Activated CD4-positive, CD25-positive, alpha-beta regulatory T cell treated with anti-CD3 and anti-CD28 coated beads, Interleukin-2, amount 50 U/mL, for 16 hours (primary cell): Measurements from ENCODE around the gene SLC4A2.

Experiments
- DNase-seq: peaks from one replicate; pipeline ENCODE4 v3.0.0-alpha.2; 2020; ENCODE audit warnings: low read depth, low spot score

SLC4A2 gene

DNA sequence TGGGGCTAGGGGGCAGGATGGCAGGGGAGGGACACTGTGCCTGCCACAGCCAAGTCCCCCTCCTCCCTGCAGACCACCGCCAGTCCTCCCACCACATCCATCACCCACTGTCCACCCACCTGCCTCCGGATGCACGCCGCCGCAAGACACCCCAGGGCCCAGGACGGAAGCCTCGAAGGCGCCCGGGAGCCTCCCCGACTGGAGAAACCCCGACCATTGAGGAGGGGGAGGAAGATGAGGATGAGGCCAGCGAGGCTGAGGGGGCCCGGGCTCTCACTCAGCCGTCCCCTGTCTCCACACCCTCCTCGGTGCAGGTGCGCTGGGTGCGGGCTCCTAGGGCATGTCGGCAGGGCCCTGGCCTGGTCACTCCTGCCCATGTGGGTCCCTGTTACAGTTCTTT is 5.1 kb downstream of the SLC4A2 start:
- DNase-seq, result no peak

DNA sequence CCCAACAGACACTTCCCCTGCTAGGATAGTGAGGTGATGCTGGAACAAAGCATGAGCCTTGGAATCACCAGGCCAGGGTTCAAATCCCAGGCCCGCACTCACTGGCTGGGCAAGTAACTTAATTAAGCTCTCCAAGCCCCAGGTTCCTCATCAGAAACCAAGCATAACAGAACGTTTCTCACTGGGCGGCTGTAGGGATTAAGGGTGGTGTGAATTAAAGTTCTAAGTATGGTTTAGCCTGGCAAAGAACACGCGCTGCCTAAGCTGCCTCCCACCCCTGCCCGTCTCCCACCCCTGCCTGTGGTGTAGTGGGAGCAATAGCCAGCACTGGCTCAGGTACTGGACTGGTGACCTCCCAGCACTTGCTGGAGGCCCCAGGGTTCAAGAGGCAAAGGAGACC is 5.6 kb downstream of the SLC4A2 start:
- no peak for DNase-seq

DNA sequence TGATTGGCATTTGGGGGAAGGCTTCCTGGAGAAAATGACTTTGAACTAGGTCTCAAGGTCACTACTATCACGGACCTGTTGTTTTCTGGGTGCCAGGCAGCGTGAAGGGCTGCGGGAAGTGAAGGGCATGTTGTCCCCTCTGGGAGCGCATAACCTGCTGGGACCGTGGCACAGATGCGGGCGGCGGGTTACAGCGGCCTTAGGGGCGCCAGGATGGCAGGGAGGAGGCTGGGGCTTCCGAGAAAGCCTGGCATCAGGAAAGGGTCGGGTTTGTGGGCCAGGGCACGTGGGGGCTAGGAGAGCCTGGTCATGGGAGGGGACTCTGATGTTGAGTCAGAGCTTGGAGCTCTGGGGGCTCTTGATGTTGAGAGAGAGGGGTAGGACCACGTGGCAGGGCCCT is 6.1 kb downstream of the SLC4A2 start:
- DNase-seq, result no peak

DNA sequence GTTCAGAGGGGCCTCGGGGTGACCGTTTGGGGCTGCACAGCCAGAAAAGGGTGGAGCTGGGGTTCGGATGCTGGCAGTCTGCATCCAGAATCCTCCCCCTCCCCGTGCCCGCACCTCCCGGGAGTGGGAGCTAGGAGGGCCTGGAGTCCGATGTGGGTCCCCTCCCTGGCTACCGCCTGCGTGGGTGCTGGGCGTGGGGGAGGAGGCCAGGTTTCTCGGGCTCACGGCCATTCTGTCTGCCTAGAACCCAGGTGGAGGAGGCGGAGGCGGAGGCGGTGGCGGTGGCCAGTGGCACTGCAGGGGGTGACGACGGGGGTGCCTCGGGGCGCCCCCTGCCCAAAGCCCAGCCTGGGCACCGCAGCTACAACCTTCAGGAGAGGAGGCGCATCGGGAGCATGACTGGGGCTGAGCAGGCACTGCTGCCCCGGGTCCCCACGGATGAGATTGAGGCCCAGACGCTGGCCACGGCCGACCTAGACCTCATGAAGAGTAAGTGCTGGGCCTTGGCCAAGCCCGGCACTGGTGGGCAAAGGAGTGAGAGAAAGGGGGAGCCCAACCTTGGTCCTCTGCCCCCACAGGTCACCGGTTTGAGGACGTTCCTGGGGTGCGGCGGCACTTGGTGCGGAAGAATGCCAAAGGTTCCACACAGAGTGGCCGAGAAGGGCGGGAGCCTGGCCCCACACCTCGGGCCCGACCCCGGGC is 7.0 kb downstream of the SLC4A2 start:
- DNase-seq, result no peak

DNA sequence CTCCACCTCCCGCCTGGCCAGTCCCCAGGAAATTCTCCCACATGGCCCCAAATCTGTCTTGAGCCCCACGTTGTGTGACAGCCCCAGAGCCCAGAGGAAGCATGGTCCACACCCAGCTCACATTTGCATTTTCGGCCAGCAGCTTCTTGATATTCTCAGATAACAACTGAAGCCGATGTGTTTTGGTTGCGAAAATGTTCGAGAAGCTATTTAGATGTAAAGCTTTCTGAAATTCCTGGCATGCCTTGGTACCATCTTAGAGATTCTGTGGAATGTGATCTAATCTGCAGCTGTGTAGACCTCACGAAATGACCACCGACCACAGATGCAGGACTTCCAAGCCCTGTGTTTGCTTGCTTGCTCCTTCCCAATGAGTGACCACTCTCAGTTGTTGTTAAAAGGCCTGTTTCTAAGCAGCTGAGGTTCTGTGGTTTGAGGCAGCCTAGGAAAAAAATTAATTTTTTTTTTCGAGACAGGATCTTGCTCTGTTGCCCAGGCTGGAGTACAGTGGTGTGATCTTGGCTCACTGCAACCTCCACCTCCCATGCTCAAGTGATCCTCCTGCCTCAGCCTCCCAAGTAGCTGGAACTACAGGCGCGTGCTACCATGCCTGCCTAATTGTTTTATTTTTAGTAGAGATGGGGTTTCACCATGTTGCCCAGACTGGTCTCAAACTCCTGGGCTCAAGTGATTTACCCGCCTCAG is 8.8 kb downstream of the SLC4A2 start:
- no peak for DNase-seq

DNA sequence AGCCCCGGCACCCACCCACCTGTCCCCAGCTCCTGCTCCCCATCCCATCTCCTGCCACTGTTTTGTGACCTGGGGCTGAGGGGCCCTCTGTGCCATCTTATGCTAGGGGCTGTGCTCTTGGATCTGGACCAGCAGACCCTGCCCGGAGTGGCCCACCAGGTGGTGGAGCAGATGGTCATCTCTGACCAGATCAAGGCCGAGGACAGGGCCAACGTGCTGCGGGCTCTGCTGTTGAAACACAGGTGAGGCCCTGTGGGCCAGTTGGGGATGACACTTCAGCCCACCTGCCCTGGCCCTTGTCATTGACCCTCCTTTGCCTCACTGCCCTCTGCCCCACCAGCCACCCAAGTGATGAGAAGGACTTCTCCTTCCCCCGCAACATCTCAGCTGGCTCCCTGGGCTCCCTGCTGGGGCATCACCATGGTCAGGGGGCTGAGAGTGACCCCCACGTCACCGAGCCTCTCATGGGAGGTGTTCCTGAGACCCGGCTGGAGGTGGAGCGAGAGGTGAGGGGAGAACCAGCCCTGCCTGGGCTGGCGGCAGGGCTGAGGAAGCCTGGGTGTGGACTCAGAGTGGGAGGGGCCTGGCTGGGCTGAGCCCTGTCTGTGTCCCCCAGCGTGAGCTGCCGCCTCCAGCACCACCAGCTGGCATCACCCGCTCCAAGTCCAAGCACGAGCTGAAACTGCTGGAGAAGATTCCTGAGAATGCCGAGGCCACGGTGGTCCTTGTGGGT is 10.6 kb downstream of the SLC4A2 start:
- no peak for DNase-seq

DNA sequence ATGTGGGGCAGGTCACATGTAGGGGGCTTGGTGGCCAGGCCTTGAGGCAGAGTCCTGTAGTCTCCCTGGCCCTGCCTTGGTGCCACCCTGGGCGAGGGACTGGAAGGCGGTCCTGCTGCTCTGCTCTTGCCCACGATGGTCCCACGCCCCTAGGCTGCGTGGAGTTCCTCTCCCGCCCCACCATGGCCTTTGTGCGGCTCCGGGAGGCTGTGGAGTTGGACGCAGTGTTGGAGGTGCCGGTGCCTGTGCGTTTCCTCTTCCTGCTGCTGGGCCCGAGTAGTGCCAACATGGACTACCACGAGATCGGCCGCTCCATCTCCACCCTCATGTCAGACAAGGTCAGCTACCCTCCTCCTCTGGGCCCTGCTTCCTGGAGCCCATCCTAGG is 11.2 kb downstream of the SLC4A2 start:
- DNase-seq, result no peak

DNA sequence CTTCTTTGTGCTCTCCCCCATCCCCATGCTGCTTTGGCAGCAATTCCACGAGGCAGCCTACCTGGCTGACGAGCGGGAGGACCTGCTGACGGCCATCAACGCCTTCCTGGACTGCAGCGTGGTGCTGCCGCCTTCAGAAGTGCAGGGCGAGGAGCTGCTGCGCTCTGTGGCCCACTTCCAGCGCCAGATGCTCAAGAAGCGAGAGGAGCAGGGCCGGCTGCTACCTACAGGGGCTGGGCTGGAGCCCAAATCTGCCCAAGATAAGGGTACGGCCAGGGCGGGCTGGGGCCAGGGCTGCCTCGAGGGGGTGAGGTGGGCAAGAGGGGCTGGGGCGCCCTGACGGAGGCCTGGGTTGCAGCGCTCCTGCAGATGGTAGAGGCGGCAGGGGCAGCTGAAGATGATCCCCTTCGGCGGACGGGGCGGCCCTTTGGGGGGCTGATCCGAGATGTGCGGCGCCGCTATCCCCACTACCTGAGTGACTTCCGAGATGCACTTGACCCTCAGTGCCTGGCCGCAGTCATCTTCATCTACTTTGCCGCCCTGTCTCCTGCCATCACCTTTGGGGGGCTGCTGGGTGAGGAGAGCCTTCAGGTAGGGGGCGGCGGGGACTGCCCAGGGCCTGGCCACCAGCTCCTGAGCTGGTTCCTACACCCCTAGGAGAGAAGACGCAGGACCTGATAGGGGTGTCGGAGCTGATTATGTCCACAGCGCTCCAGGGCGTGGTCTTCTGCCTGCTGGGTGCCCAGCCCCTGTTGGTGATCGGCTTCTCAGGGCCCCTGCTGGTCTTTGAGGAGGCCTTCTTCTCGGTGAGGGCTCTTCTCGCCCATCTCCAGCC is 11.9 kb downstream of the SLC4A2 start:
- DNase-seq, result no peak

DNA sequence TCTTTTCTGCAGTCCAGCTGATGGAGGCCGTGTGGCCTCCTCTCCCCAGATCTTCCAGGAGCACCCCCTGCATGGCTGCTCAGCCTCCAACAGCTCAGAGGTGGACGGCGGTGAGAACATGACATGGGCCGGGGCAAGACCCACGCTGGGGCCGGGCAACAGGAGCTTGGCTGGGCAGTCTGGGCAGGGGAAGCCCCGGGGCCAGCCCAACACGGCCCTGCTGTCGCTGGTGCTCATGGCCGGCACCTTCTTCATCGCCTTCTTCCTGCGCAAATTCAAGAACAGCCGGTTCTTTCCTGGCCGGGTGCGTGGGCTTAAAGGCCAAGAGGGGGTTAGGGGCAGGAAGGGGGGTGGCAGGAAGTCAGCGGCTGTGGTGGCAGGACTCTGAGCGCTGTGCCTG is 14.6 kb downstream of the SLC4A2 start:
- no peak for DNase-seq

DNA sequence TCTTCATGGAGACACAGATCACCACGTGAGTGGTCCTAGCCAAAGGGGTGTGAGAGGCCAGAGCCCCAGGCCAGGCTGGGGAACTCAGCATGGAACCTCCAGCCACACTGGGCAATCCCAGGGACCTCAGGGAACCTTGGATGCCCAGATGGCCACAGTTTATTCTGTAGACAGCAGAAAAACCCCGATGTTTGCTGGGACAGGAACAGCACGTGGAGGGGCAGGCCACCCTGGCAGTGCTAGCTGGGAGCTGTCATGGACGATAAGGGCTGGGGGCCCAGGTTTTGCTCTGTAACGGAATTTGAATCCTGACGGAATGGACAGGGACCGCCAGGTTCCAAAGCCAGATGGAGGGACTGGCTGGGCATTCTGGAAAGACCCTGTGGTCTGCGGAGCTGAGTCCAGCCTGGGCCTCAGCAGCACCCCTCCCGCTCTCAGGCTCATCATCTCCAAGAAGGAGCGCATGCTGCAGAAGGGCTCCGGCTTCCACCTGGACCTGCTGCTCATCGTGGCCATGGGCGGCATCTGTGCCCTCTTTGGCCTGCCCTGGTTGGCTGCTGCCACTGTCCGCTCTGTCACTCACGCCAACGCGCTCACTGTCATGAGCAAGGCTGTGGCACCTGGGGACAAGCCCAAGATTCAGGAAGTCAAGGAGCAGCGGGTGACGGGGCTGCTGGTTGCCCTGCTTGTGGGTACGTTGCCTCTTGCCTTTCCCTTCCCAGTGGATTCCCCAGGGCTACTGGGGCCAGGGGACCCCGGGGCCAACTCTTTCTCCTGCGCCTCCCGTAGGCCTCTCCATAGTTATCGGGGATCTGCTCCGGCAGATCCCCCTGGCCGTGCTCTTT is 15.7 kb downstream of the SLC4A2 start:
- DNase-seq, result no peak

DNA sequence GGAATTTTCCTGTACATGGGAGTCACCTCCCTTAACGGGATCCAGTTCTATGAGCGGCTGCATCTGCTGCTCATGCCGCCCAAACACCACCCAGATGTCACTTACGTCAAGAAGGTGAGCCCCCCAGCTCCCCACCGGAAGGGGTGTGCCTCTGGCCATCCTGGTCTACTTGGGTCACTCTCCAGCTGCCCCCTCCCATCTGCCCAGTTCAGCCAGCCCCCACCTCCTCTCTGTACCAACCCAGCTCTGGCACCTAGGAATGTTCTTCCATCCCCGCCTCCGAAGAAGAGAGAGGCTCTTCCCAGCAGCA is 16.2 kb downstream of the SLC4A2 start:
- DNase-seq, result no peak

DNA sequence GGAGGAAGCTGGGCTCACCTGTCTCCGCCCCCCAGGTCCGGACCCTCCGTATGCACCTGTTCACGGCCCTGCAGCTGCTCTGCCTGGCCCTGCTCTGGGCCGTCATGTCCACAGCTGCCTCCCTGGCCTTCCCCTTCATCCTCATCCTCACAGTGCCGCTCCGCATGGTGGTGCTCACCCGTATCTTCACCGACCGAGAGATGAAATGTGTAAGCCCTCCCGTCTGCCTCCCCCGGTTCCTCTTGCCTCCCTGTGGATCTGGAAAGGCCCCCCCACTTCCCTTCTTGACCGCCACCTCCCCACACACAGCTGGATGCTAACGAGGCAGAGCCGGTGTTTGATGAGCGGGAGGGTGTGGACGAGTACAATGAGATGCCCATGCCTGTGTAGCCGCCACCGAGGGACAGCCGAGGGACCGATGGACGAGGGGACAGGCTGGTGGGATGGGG is 16.6 kb downstream of the SLC4A2 start:
- DNase-seq, result no peak

DNA sequence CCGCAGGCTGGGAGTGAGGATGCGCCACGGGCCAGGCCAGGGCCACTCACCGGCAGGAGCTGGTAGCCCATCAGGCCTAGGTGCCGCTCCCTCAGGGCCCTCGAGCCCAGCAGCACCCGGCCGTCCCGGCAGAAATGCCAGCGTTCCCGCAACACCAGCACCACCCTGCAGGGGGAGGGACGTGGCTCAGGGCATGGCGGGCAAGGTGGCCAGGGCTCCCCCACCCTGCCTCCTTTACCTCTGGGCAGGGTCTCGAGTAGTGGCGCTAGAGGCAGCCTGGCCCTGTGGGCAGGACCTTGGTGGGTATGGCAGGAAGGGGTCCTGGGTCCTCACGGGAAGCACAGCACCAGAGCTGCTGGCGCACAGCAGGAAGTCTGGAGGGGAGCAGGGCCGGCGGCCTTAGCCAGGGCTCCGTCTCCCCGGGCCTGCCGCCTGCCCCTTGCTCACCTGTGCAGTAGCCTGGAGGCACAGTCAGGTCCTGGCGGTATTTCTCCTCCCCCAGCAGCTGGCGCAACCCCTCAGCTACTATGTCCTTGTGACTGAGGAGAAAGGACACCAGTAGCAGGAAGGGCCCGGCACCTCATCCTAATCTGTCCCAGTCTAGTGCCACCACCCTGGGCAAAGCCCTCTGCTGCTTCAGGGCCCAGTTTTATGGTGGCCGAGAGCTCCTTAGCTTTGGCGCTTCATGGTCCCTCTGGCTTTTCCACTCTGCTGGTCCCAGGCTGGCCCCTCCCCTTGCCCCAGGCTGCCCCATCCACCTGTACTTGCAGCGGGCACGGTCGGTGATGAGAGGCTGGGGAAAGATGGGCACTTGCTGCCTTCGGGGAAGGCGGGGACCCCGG is 17.7 kb downstream of the SLC4A2 start:
- DNase-seq, result no peak

DNA sequence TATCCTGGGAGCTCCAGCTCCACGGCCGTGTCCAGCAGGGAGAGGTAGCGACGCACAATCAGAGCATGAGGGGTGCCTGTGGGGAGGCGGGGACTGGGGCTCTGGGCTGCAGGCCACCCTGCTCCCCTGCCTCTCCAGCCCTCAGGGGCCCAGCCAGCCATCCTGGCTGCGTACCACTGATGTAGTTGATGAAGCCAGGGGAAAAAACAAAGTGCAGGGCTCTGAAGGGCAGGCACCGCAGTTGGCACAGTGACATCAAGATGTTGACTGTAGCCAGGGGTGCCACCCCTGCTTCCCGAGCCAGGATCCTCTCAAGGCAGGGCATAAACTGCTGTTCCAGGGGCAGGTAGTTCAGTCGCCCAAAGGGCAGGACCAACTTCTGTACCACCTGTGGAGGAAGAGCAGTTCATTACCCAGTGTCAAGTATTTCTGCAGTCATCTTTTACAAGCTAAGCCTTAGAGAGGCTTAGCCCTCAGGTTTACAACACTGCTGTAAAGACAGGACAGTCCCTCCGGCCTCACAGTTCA is 18.4 kb downstream of the SLC4A2 start:
- no peak for DNase-seq

DNA sequence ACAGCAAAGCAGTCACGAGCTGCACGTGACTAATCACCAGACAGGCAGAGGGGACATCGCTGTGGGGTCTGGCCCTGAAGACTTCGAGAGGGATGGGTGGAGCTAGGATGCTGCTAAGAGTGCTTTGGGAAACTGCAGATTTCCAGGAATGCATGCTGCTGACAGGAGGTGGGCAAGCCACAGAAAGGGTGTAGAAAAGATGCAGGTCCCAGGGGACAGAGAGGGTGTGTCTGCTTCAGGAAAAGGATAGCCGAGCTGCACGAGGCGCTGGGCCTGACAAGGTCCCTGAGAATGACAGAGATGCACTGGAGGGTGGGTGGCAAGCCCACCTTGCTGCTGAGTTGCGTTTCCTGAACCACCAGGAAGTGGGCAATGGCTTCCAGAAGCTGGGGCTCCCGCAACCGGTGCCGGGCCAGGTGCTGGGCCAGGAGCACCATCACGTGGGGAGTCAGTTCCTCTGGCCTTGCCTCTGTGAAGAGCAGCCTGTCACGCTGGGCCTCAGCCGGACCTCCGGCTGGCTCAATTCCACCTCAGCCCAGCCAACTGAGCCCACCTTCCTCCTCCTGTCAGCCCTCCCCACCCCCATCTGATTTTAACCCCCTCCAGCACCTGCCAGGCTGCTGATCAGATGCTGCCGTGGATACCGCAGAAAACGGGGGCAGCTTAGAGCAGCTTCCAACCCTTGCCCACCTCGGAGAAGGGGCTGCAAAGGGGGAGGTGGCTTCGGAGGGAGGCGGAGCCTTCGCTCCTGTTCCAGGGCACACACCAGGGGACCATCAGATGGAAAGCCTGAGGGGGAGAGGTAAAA is 19.0 kb downstream of the SLC4A2 start:
- no peak for DNase-seq

DNA sequence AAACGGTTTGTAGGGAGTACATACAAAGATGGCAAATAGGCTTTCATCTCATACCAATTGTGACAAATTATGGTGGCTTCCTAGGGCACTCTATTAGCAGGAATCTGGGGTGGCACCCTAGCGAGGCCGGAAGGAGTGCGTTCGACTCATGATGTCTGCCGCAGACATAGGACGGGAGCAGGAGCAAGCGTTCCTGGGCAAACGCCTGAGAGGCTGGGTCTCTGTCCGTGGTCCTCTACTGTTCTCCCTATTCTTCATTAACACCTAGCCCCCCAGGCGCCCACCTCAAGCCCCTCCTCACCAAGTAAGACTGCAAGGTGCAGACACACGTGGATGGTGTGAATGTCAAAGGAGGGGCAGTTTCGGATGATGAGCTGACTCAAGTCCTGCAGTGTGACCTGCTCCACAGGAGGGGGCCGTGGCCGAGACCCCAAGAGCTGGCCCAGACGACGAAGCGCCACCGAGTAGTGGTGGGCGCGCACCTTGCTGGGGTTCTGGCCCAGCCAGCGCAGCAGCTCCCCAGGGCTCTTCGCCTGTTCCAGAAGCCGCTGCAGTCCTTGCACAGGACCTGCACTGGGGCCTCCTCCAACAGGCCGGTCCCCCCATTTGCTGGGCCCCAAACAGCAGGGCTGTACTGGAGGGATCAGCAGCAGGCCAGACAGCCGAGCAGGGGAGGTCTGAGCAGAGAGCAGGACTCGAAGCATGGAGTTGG is 20.0 kb downstream of the SLC4A2 start:
- DNase-seq, result no peak

DNA sequence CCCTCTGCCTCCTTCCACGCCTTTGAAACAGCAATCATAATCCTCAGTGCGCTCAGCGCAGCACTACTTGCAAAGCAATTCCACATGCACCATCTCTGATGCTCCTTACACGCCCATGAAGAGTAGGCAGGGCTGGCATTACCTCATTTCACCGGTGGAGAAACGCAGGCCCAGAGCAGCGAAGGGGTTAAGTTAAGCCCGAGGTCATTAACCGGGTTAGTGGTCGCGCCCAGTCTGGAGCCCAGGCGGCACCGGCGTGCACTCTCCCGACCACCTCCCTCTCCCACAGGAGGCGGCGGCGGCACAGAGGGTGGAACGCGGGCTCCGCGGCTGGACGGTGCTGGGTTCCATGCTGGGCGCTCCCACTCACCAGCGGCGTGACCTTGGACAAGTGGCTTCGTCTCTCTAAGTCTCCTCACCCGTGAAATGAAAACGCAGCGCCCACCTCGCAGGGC is 20.7 kb downstream of the SLC4A2 start:
- no peak for DNase-seq

DNA sequence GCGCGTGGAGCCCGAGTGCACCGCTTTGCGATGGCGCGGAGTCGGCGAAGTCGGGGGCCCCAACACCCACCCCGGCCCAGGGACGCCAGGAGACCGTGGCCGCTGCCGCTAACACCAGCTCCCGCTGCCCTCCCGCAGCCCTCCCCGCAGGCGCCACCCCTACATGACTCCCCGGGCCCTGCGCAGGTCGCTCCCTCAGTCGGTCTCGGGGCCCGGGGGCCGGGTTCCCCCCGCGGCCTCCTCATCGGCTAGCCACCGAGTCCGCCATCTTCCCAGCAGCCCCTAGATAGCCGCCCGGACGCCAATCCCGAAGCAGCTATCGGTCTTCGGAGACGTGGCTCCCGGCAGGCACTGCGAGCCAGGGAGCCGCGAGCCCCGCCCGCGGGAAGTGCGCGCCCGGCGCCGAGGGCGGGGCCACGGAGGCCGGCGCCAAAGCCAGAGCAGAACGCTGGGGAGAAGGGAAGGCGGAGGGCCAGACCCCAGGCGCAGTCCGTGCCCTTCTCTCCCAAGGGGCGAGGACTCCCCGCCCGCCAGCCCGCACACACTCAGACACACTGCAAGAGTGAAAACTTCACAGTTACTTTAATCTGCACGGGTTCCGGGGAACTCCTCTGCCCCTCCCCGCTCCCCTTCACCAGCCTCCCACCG is 21.3 kb downstream of the SLC4A2 start, which contains the start of gene FASTK:
FASTK (minus strand) TSS at position 288 of the 648 bp plus-strand sequence; CDS start at position 245, 43 bp downstream.
- peak; percentile 79 for DNase-seq
